DMS 273 (cell line): ENCODE results near the gene CORO1A.
"Not testable (repeated sequence)": the region's sequence is repeated elsewhere in the genome, so short reads cannot be mapped to it uniquely, and the experiment has no call there.

ENCODE experiments used
- DNase-seq: peaks from one replicate; lab custom pipeline; 2025; ENCODE audit not compliant: unreplicated experiment; lab: John Stamatoyannopoulos, UW

CORO1A gene

DNA sequence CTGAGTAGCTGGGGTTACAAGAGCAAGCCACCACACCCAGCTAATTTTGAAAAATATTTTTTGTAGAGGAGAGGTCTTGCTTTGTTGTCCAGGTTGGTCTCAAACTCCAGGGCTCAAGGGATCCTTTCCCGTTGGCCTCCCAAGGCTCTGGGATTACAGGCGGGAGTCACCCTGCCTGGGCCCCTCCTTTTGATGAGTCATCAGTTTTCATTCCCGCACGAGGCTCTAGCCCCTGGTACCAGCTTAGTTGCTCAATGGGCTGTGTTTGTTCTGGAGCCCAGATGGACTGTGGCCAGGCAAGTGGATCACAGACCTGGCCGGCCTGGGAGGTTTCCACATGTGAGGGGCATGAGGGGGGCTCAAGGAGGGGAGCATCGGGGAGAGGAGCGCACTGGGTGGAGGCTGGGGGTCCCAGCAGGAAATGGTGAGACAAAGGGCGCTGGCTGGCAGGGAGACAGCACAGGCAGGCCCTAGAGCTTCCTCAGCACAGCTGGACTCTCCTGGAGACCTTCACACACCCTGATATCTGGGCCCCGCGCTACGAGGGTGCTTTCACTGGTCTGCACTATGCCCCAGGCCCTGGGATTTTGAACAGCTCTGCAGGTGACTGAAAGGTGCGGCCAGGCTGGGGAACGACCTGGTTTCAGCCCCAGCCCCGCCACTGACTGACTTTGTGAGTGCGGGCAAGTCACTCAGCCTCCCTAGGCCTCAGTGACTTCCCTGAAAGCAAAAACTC lies 16.4 kb downstream of the CORO1A start:
- DNase-seq: not testable (repeated sequence)

DNA sequence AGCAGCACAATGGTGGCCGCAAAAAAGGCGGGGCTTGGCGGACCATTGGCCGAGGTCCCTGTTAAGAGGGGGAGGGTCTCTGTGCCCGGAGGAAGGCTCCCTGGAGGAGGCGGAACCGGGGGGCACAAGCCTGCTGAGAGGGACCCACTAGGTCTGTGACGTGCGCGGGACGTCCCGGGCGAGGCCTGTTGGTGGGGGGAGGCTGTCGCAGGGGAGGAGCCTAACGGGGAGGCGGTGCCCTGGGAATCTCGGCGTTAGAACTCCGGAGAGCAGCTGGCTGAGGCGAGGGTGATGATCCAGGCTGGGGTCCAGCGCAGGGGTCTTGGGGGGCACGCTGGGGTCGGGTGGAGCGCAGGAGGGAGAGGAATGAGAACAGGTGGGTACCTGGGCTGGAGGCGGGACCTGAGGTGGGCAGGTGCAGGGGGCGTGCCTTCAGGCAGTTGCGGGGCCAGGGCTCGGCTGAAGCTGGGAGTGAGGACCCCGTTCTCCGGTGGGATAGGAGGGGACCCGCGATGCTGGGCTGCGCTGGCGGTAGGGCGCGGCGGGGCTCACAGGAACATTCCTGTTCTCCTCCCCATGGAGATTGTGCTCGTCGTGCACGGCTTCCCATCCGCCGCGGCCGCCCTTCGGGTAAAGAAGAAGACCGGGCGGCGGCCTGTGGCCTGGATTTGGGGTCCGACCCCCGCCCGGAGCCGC lies 22.3 kb downstream of the CORO1A start:
- not testable (repeated sequence) for DNase-seq

DNA sequence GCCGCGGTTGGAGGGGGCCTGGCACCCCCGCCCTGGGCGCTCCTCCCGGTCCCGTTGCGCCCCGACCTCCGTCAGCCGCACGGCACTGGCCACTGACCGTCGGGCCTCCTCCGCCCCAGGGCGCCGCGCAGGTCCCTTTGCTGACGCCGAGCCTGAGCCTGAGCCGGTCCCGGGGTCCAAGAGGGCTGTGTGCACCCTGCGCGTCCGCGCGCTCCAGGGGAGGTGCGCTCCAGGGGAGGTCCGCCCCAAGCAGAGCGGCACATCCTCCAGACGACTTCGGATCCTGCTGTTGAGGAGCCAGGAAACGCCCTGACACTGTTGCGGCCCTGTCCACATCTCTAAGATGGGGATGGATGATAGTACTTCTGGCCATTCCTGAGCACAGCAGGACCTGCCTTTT lies 22.9 kb downstream of the CORO1A start:
- DNase-seq: not testable (repeated sequence)

DNA sequence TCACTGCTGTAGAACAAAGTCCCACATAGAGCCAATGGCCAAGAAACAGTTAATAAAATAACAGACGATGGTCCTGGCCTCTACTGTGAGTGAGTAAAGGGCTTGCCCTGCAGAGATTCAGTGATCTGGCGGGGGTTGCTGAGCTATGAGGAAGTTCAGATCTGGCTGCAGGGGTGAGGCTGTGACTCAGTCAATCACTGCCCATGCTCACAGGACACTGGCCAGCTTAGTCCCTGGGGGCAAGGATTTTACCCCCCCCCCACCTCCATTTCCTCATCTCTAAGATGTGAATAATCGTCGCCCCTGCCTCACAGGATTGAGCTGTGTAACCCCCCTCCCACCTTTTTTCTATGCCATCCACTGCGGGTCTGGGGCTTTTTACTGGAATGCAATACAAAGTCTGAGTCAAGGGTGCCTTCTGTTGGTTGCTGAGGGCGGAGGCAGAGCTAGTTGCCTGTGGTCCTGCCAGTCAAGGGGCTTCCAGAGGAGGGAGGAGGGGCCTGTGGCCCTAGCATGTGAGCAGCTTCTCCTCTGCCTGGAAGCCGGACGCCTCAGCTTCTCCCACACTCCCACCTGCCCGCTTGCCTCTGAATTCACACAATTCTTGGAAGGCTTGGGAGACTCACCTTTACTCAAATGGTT lies 23.8 kb downstream of the CORO1A start:
- not testable (repeated sequence) for DNase-seq

DNA sequence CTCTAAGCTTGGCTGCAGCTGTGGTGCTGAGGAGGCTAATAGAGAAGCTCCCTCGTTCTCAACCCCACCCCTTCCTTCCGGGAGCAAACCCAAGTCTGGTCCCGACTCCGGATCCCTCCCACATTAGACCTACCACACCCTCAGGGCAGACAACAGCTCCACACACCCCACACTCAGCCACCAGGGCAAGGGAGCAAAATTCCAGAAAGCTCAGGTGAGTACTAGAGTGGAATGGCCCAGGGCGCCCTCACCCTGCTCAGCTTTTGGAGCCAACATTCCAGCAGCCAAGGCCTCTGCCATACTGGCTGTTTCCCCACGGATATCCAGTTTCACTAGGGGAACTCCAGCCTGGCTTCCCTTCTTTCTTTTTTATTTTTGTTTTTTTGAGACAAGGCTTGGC lies 25.6 kb downstream of the CORO1A start:
- DNase-seq: not testable (repeated sequence)

DNA sequence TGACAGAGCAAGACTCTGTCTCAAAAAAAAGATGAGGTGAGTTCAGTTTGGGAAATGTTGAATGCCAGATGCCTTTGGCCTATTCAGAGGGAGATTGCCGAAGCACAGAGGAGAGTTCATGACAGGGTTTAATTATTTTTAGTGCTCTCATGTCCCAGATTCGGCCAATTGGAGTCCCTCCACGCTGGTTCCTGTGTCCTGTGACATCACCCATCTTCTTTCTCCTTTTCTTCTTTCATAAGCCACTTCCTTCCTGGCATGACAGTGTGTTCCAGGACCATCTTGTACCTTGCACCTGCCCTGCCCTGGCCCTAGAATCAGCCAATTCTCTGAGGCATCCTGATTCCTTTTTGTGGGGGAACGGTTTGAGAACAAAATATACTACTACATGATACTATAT lies 28.0 kb downstream of the CORO1A start:
- not testable (repeated sequence) for DNase-seq

DNA sequence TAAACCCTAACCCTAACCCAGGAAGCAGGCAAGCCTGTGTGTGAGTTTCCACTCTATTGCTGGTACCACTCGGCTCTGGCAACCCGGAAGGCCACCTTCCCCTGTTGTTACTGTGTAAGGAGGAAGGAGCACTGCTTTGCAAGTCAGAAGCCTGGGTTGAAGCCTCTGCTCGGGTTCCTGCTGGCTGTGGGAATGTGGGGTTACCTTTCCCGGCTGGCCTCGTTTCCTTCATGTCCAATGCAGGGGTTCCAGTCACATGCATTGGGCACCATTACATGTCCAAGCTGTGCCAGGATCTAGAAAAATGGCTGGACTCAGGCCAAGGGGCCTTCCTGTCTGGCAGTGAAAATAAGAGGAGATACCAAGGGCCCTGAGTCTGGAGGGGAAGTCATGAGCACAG lies 33.7 kb downstream of the CORO1A start:
- not testable (repeated sequence) for DNase-seq
